CD14-positive monocyte (primary cell): ENCODE measurements around the gene IRAG1. TPM values are rescaled to one million over a fixed set of nuclear protein-coding genes. Genes with fewer than 3 reads are reported as not detected.

Experiments
- DNase-seq, 3 donors: peaks; one replicate each; pipeline ENCODE4 v3.0.0-alpha.2; 2011 to 2022
- H2AFZ ChIP-seq: 2 replicates; pipeline ENCODE4 v1.6.0; 2012; ENCODE audit warnings: mild to moderate bottlenecking, low read depth, low read length, inconsistent platforms; ENCODE audit not compliant: insufficient read depth, poor library complexity, severe bottlenecking
- H3K27ac ChIP-seq, 2 donors: 1 replicate in 1 of 2; 2 replicates in 1 of 2; pipeline ENCODE4 v1.5.1; 2012 to 2013; ENCODE audit warnings: low read length in 2 of 2, control low read depth in 1 of 2, inconsistent platforms in 1 of 2, low read depth in 1 of 2, mild to moderate bottlenecking in 1 of 2
- H3K27me3 ChIP-seq, 2 donors: one replicate each; pipeline versions ENCODE4 v1.6.0 to v1.6.1; 2011 to 2013; ENCODE audit warnings: low read length in 2 of 2; ENCODE audit not compliant: control insufficient read depth in 2 of 2, insufficient read depth in 2 of 2
- H3K36me3 ChIP-seq, 2 donors: replicated peaks in 1 of 2; 1 replicate in 1 of 2; 2 replicates in 1 of 2; pipeline versions ENCODE4 v1.5.1 to v1.6.1; 2012 to 2013; ENCODE audit warnings: low read length in 2 of 2, control low read depth in 1 of 2, inconsistent platforms in 1 of 2, mild to moderate bottlenecking in 1 of 2; ENCODE audit not compliant: insufficient read depth in 2 of 2, control insufficient read depth in 1 of 2
- H3K4me1 ChIP-seq, 2 donors: 1 replicate in 1 of 2; 2 replicates in 1 of 2; pipeline versions ENCODE4 v1.5.1 to v1.6.1; 2012 to 2013; ENCODE audit warnings: low read length in 2 of 2, control low read depth in 1 of 2, inconsistent platforms in 1 of 2, mild to moderate bottlenecking in 1 of 2, moderate library complexity in 1 of 2; ENCODE audit not compliant: insufficient read depth in 2 of 2, control insufficient read depth in 1 of 2
- H3K4me2 ChIP-seq: replicated peaks from 2 replicates; pipeline ENCODE3; 2012; ENCODE audit warnings: low read length, moderate library complexity, mild to moderate bottlenecking; ENCODE audit not compliant: poor library complexity, severe bottlenecking; ENCODE audit errors: extremely low read depth
- H3K4me3 ChIP-seq, 3 experiments: fragments of 200-600 bp in 1 of 3; sonication (generic) in 1 of 3; replicated peaks in 1 of 3; 1 replicate in 2 of 3; 2 replicates in 1 of 3; pipeline ENCODE4 v1.5.1; 2011 to 2013; ENCODE audit warnings: low read length in 3 of 3, mild to moderate bottlenecking in 3 of 3, control low read depth in 2 of 3, low read depth in 2 of 3, inconsistent platforms in 1 of 3, moderate library complexity in 1 of 3
- H3K79me2 ChIP-seq: 2 replicates; pipeline ENCODE4 v1.6.0; 2012; ENCODE audit warnings: mild to moderate bottlenecking, control low read depth, inconsistent platforms, low read length, moderate library complexity; ENCODE audit not compliant: insufficient read depth
- H3K9ac ChIP-seq: 2 replicates; pipeline ENCODE4 v1.6.0; 2017; ENCODE audit warnings: low read length, mild to moderate bottlenecking; ENCODE audit not compliant: insufficient read depth, poor library complexity, severe bottlenecking
- H3K9me3 ChIP-seq, 2 donors: replicated peaks in 1 of 2; 1 replicate in 1 of 2; 2 replicates in 1 of 2; pipeline versions ENCODE4 v1.5.1 to v1.6.1; 2012 to 2013; ENCODE audit warnings: low read length in 2 of 2, control low read depth in 1 of 2; ENCODE audit not compliant: control insufficient read depth in 1 of 2, insufficient read depth in 1 of 2
- H4K20me1 ChIP-seq: 2 replicates; pipeline ENCODE4 v1.6.0; 2012; ENCODE audit warnings: mild to moderate bottlenecking, low read length, control low read depth, moderate library complexity; ENCODE audit not compliant: insufficient read depth
- H3K27ac Mint-ChIP-seq, 7 donors: one replicate each; pipeline ENCODE4 v1.8.0; 2020; ENCODE audit warnings: mild to moderate bottlenecking in 7 of 7, mixed read lengths in 7 of 7, moderate library complexity in 6 of 7, inconsistent platforms in 2 of 7
- H3K27me3 Mint-ChIP-seq, 3 donors: one replicate each; pipeline ENCODE4 v1.8.0; 2021 to 2022; ENCODE audit warnings: low read depth in 3 of 3, mild to moderate bottlenecking in 3 of 3, mixed read lengths in 3 of 3, moderate library complexity in 3 of 3, inconsistent platforms in 1 of 3
- H3K36me3 Mint-ChIP-seq, 2 donors: one replicate each; pipeline ENCODE4 v1.8.0; 2020; ENCODE audit warnings: mixed read lengths in 2 of 2, inconsistent platforms in 1 of 2, mild to moderate bottlenecking in 1 of 2
- H3K4me1 Mint-ChIP-seq: one replicate; pipeline ENCODE4 v1.8.0; 2020; ENCODE audit warnings: mild to moderate bottlenecking, mixed read lengths
- H3K4me3 Mint-ChIP-seq, 2 donors: one replicate each; pipeline ENCODE4 v1.8.0; 2020; ENCODE audit warnings: mild to moderate bottlenecking in 2 of 2, mixed read lengths in 2 of 2, moderate library complexity in 1 of 2
- H3K9me3 Mint-ChIP-seq, 7 donors: one replicate each; pipeline ENCODE4 v1.8.0; 2020 to 2022; ENCODE audit warnings: mixed read lengths in 7 of 7, mild to moderate bottlenecking in 6 of 7, moderate library complexity in 6 of 7, inconsistent platforms in 2 of 7
- CTCF ChIP-seq: fragments of 200-600 bp; IDR thresholded peaks from one replicate; pipeline ENCODE4 v1.8.0; 2022; ENCODE audit warnings: antibody characterized with exemption, mild to moderate bottlenecking
- WGBS: methylation state at CpG from one replicate; pipeline ENCODE4 v1.1.5; 2013; ENCODE audit warnings: missing lambda C conversion rate; ENCODE audit not compliant: insufficient coverage; 5-methylcytosine and 5-hydroxymethylcytosine counted together
- intact Hi-C, 2 donors: fragments of 100-400 bp; cut with micrococcal nuclease; formaldehyde crosslinking; loops; one replicate each; pipeline versions ENCODE4 v1.15.0 to v1.15.1; 2023
- polyA plus RNA-seq, 3 donors: library from polyadenylated mRNA; depleted of rRNA in 1 of 3; unstranded in 2 of 3; stranded (reverse) in 1 of 3; fragments of 300-500 nt in 2 of 3; fragments of >200 nt in 1 of 3; fragmentation: Illumina TruSeq in 2 of 3; gene quantifications; 1 replicate in 2 of 3; 2 replicates in 1 of 3; pipeline ENCODE4 v1.2.3, GENCODE V29; 2012 to 2021

IRAG1 gene
- polyA plus RNA-seq, 3 donors = 3.0 to 4.9 (median 3.3) TPM

DNA sequence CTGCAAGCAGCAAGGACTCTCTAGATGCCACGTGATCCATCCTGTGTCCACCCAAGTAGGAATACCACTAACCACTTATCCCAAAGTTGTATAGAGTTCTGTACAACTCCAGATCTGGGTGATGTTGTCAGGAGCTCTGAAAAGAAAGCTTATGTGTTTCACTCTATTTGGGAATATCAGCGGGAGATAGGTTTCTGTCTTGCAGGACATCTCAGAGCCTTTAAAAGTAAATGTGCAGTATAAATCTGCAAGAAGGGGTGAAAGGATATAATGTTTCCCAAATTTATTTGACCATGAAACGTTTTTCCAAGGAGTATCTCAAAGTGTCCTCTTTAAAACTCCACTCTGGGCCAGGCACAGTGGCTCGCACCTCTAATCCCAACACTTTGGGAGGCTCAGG, 13.9 kb downstream of the IRAG1 start:
- H3K36me3 Mint-ChIP-seq = no peaks in the 10 kb centered on the region
- DNase-seq = no peak

DNA sequence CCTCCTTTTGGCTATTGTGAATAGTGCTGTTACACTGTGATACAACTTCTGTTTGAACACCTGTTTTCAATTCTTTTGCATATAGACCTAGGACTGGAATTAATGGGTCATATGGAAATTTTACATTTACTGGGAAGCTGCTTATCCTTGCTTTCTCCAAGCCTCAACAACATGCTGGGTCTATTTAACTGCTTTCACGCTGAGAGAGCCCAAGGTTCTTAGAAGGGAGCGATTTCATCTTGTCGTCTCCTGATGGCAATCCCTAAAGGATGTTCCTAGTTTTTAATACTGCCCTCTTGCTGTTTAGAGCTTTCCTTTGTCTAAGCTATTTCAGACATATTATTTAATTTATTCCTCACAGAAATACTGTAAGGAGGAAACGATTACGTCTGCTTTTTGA, 15.5 kb downstream of the IRAG1 start:
- Histone ChIP-seq H3K4me2 (no peak overlapping the region), H3K9me3 (no peaks in the 10 kb centered on the region), H3K36me3 (no peaks in the 10 kb centered on the region), H2AFZ (no peak overlapping the region), H3K9ac (no peak overlapping the region), H3K4me1 (peaks cover 31 to 41% of the 10 kb centered on the region in 2 donors), H3K27ac (no peak overlapping the region), H3K4me3 (no peak overlapping the region), H3K27me3 (no peaks in the 10 kb centered on the region), H4K20me1 (no peaks in the 10 kb centered on the region), H3K79me2 (no peaks in the 10 kb centered on the region)
- peaks cover 6 to 13% (median 6%) of the 10 kb centered on the region in 3 donors for H3K27me3 Mint-ChIP-seq
- H3K4me3 Mint-ChIP-seq = no peak overlapping the region
- H3K4me1 Mint-ChIP-seq = peaks cover 40% of the 10 kb centered on the region
- peaks cover 0 to 5% (median 0%) of the 10 kb centered on the region in 7 donors for H3K9me3 Mint-ChIP-seq
- H3K27ac Mint-ChIP-seq = no peak overlapping the region
- intact Hi-C loops = loop anchor here in 1 of 2 donors (10.0 kb wide), 2 partner anchors 47 to 273 kb away; no protein-coding TSS in a partner anchor
- no peaks in the 10 kb centered on the region for H3K36me3 Mint-ChIP-seq
- TF ChIP-seq CTCF = no peak
- no peak for DNase-seq
- WGBS = 100% methylated on average over 1 of the region's 5 CpGs

More for the DNA sequence above, 13.9 kb downstream of the IRAG1 start:
- H3K9me3 Mint-ChIP-seq = peaks cover 0 to 5% (median 0%) of the 10 kb centered on the region in 7 donors
- Histone ChIP-seq H3K4me2 (no peak overlapping the region), H3K27ac (no peak overlapping the region), H3K9me3 (no peaks in the 10 kb centered on the region), H3K79me2 (no peaks in the 10 kb centered on the region), H3K36me3 (no peaks in the 10 kb centered on the region), H3K4me1 (peaks cover 16 to 25% of the 10 kb centered on the region in 2 donors), H3K27me3 (no peaks in the 10 kb centered on the region), H2AFZ (no peak overlapping the region), H3K4me3 (no peak overlapping the region), H4K20me1 (no peaks in the 10 kb centered on the region), H3K9ac (no peak overlapping the region)
- peaks cover 26% of the 10 kb centered on the region for H3K4me1 Mint-ChIP-seq
- H3K27ac Mint-ChIP-seq = peak overlapping the region in 1 of 7 donors; percentile 75
- H3K27me3 Mint-ChIP-seq = peaks cover 5 to 13% (median 6%) of the 10 kb centered on the region in 3 donors
- no peak for TF ChIP-seq CTCF
- intact Hi-C loops = loop anchor here in 1 of 2 donors (10.0 kb wide), 2 partner anchors 45 to 275 kb away; no protein-coding TSS in a partner anchor
- H3K4me3 Mint-ChIP-seq = no peak overlapping the region
- WGBS = 89% methylated on average over 3 of the region's 4 CpGs
